ENCODE results near the gene PSD2.
A peak's percentile ranks its signal among the peaks of the same experiment; 100 is the strongest.

PSD2 gene

GRCh38 chr5:139862313-139862712 is 66.7 kb downstream of the PSD2 start:
- no peak for DNase-seq

- no peak for DNase-seq
These were observed 67.2 kb downstream of the PSD2 start for GRCh38 chr5:139862803-139863202.

GRCh38 chr5:139863361-139863760 is 67.8 kb downstream of the PSD2 start:
- no peak for DNase-seq

GRCh38 chr5:139863855-139864558 is 68.4 kb downstream of the PSD2 start:
- peak; percentile 49 for DNase-seq

GRCh38 chr5:139864716-139865483 is 69.3 kb downstream of the PSD2 start:
- no peak for DNase-seq

- DNase-seq, result no peak
These were observed 71.5 kb downstream of the PSD2 start for GRCh38 chr5:139867109-139867508.

- DNase-seq, result no peak
These were observed 72.0 kb downstream of the PSD2 start for GRCh38 chr5:139867581-139867980.

- no peak for DNase-seq
These were observed 73.6 kb downstream of the PSD2 start for GRCh38 chr5:139869042-139869790.

GRCh38 chr5:139870677-139871076 is 75.1 kb downstream of the PSD2 start:
- no peak for DNase-seq

GRCh38 chr5:139871614-139872013 is 76.0 kb downstream of the PSD2 start:
- DNase-seq, result no peak

GRCh38 chr5:139872052-139872766 is 76.6 kb downstream of the PSD2 start:
- no peak for DNase-seq

GRCh38 chr5:139872851-139873794 is 77.5 kb downstream of the PSD2 start:
- DNase-seq, result no peak

GRCh38 chr5:139875957-139876356 is 80.3 kb downstream of the PSD2 start:
- no peak for DNase-seq

- no peak for DNase-seq
These were observed 81.6 kb downstream of the PSD2 start for GRCh38 chr5:139877129-139877597.

- DNase-seq, result no peak
These were observed 82.5 kb downstream of the PSD2 start for GRCh38 chr5:139878093-139878492.

- DNase-seq, result no peak
These were observed 85.0 kb downstream of the PSD2 start for GRCh38 chr5:139880416-139881142.

GRCh38 chr5:139881143-139881733 is 85.6 kb downstream of the PSD2 start:
- DNase-seq, result no peak

- DNase-seq, result no peak
These were observed 86.7 kb downstream of the PSD2 start for GRCh38 chr5:139882316-139882715.

GRCh38 chr5:139882961-139883539 is 87.4 kb downstream of the PSD2 start:
- no peak for DNase-seq

GRCh38 chr5:139884144-139884543 is 88.5 kb downstream of the PSD2 start:
- DNase-seq, result no peak

Data from activated CD4-positive, alpha-beta T cell treated with anti-CD3 and anti-CD28 coated beads, Interleukin-10, Interleukin-2, amounts not matched to agents 100 ng/mL and 50 ng/mL, durations not matched to agents 16 hours and 8 hours (primary cell).